HEK293T (cell line): ENCODE measurements around the gene FZR1.

Experiments used
- CTCF ChIA-PET: fragments of 350-600 bp; formaldehyde crosslinking; extraction: SDS; loops from one replicate; lab custom pipeline; 2021; ENCODE audit warnings: antibody characterized with exemption, inconsistent platforms; lab: Yijun Ruan, JAX
- POLR2A ChIA-PET: fragments of 350-600 bp; formaldehyde crosslinking; extraction: SDS; loops from one replicate; lab custom pipeline; 2020; ENCODE audit warnings: antibody characterized with exemption, inconsistent platforms; lab: Yijun Ruan, JAX
- DNase-seq: peaks from one replicate; pipeline ENCODE4 v3.0.0; 2012; ENCODE audit warnings: mixed read lengths; ENCODE audit errors: extremely low spot score
- ARNT ChIP-seq: fragments of 450-650 bp; IDR thresholded peaks from 2 replicates; pipeline ENCODE4 v1.6.1; 2017; ENCODE audit warnings: mild to moderate bottlenecking
- BHLHE40 ChIP-seq: fragments of 450-650 bp; IDR thresholded peaks from 2 replicates; pipeline ENCODE4 v1.6.1; 2016; ENCODE audit warnings: mild to moderate bottlenecking, moderate library complexity, borderline replicate concordance
- CTBP1 ChIP-seq: fragments of 450-650 bp; IDR thresholded peaks from 2 replicates; pipeline ENCODE4 v1.6.1; 2016; ENCODE audit warnings: borderline replicate concordance
- ELF4 ChIP-seq: fragments of 450-650 bp; IDR thresholded peaks from 2 replicates; pipeline ENCODE4 v1.6.1; 2017; ENCODE audit warnings: antibody characterized with exemption
- FOXA1 ChIP-seq: fragments of 450-650 bp; IDR thresholded peaks from 2 replicates; pipeline ENCODE4 v1.6.1; 2016; ENCODE audit warnings: mild to moderate bottlenecking
- FOXK2 ChIP-seq: fragments of 450-650 bp; IDR thresholded peaks from 2 replicates; pipeline ENCODE4 v1.6.1; 2016; ENCODE audit warnings: mild to moderate bottlenecking
- FOXM1 ChIP-seq: fragments of 450-650 bp; IDR thresholded peaks from 2 replicates; pipeline ENCODE4 v1.6.1; 2017; ENCODE audit warnings: mild to moderate bottlenecking, borderline replicate concordance
- HDGF ChIP-seq: fragments of 450-650 bp; IDR thresholded peaks from 2 replicates; pipeline ENCODE4 v1.6.1; 2017; ENCODE audit warnings: antibody characterized with exemption, borderline replicate concordance
- L3MBTL2 ChIP-seq: fragments of 450-650 bp; conservative IDR thresholded peaks from 2 replicates; pipeline ENCODE4 v1.6.1; 2016; ENCODE audit warnings: mild to moderate bottlenecking
- LEF1 ChIP-seq: fragments of 450-650 bp; IDR thresholded peaks from 2 replicates; pipeline ENCODE4 v1.6.1; 2017; ENCODE audit warnings: mild to moderate bottlenecking, borderline replicate concordance
- NFRKB ChIP-seq: fragments of 450-650 bp; IDR thresholded peaks from 2 replicates; pipeline ENCODE4 v1.6.1; 2016; ENCODE audit warnings: mild to moderate bottlenecking, moderate library complexity
- PKNOX1 ChIP-seq: fragments of 450-650 bp; IDR thresholded peaks from 2 replicates; pipeline ENCODE4 v1.6.1; 2016
- SP1 ChIP-seq: fragments of 450-650 bp; IDR thresholded peaks from 2 replicates; pipeline ENCODE4 v1.6.1; 2017
- SUZ12 ChIP-seq: fragments of 450-650 bp; IDR thresholded peaks from 2 replicates; pipeline ENCODE4 v1.6.1; 2016; ENCODE audit warnings: mild to moderate bottlenecking
- TARDBP ChIP-seq: fragments of 450-650 bp; IDR thresholded peaks from 2 replicates; pipeline ENCODE4 v1.6.1; 2016
- ZNF384 ChIP-seq: fragments of 450-650 bp; IDR thresholded peaks from 2 replicates; pipeline ENCODE4 v1.6.1; 2016

FZR1 gene

GRCh38 chr19:3482507-3483225 is 23.4 kb upstream of the FZR1 start:
- ChIA-PET CTCF (interaction anchor here (1.8 to 1.9 kb wide), 2 partner anchors 11 to 154 kb away, joined by 3 to 9 read pairs; no protein-coding TSS in a partner anchor), POLR2A (interaction anchor here (0.7 kb wide), 1 partner anchor 18 kb away, joined by 3 read pairs; the partner anchor contains the start of gene DOHH)
- no peak for DNase-seq
- TF ChIP-seq FOXA1, result no peak
- TF ChIP-seq PKNOX1, result no peak
- TF ChIP-seq ELF4, result no peak
- TF ChIP-seq SP1, result no peak
- no peak for TF ChIP-seq ARNT

GRCh38 chr19:3483226-3483628 is 22.9 kb upstream of the FZR1 start, which contains the start of gene SMIM44:
Gene SMIM44, minus strand, starts transcription at chr19:3483441. Its CDS starts 38 bp downstream, at chr19:3483403.
- ChIA-PET CTCF (interaction anchor here (1.8 to 1.9 kb wide), 2 partner anchors 11 to 155 kb away, joined by 3 to 9 read pairs; no protein-coding TSS in a partner anchor), POLR2A (no interaction called here)
- no peak for DNase-seq

GRCh38 chr19:3491396-3492119 is 14.6 kb upstream of the FZR1 start:
- DNase-seq, result no peak
- ChIA-PET CTCF (no interaction called here), POLR2A (no interaction called here)
- TF ChIP-seq SP1, result no peak
- TF ChIP-seq FOXK2, result no peak
- no peak for TF ChIP-seq L3MBTL2
- no peak for TF ChIP-seq ZNF384
- no peak for TF ChIP-seq FOXM1
- no peak for TF ChIP-seq ARNT
- TF ChIP-seq TARDBP, result no peak
- no peak for TF ChIP-seq BHLHE40
- no peak for TF ChIP-seq PKNOX1

More at GRCh38 chr19:3483226-3483628, 22.9 kb upstream of the FZR1 start, which contains the start of gene SMIM44:
- TF ChIP-seq FOXA1 (no peak), ARNT (no peak), BHLHE40 (no peak), CTBP1 (no peak), ELF4 (no peak), L3MBTL2 (no peak)

- CTCF ChIA-PET, result no interaction called here
- no peak for TF ChIP-seq PKNOX1
- no peak for TF ChIP-seq CTBP1
- no peak for TF ChIP-seq SP1
- no peak for TF ChIP-seq L3MBTL2
- no peak for TF ChIP-seq FOXA1
- no peak for TF ChIP-seq FOXM1
- no peak for TF ChIP-seq ZNF384
- POLR2A ChIA-PET, result no interaction called here
- no peak for DNase-seq
Measured at GRCh38 chr19:3492131-3492839, 13.8 kb upstream of the FZR1 start.

- no peak for DNase-seq
- TF ChIP-seq FOXM1 (no peak), TARDBP (no peak), SP1 (no peak), ZNF384 (no peak), FOXK2 (no peak), HDGF (no peak), PKNOX1 (no peak), NFRKB (no peak), CTBP1 (no peak), SUZ12 (no peak), ARNT (no peak), LEF1 (no peak), L3MBTL2 (no peak)
- ChIA-PET CTCF (no interaction called here), POLR2A (no interaction called here)
Measured at GRCh38 chr19:3492919-3493318, 13.2 kb upstream of the FZR1 start.

- DNase-seq, result no peak
- POLR2A ChIA-PET, result no interaction called here
- CTCF ChIA-PET, result no interaction called here
- no peak for TF ChIP-seq SP1
- TF ChIP-seq SUZ12, result no peak
- no peak for TF ChIP-seq FOXM1
- TF ChIP-seq ARNT, result no peak
- no peak for TF ChIP-seq ZNF384
- TF ChIP-seq NFRKB, result no peak
- no peak for TF ChIP-seq L3MBTL2
- TF ChIP-seq ELF4, result no peak
- no peak for TF ChIP-seq PKNOX1
- no peak for TF ChIP-seq BHLHE40
- no peak for TF ChIP-seq TARDBP
- no peak for TF ChIP-seq FOXK2
- TF ChIP-seq HDGF, result no peak
- TF ChIP-seq LEF1, result no peak
- no peak for TF ChIP-seq CTBP1
- TF ChIP-seq FOXA1, result no peak
Measured at GRCh38 chr19:3493651-3494050, 12.5 kb upstream of the FZR1 start.
